Measurements from ENCODE around the gene SPATA25.
"Not testable (repeated sequence)": the region's sequence is repeated elsewhere in the genome, so short reads cannot be mapped to it uniquely, and the experiment has no call there.

Gene SPATA25

GRCh38 chr20:45892828-45893500 lies 5.5 kb upstream of the SPATA25 start:
- no peak for DNase-seq (ENCODE audit: low spot score)

- no peak for DNase-seq (ENCODE audit: low spot score)
These were observed 4.8 kb upstream of the SPATA25 start for GRCh38 chr20:45892049-45892825.

- peak; percentile 87 for DNase-seq (ENCODE audit: low spot score)
These were observed 3.9 kb upstream of the SPATA25 start, which contains the start of the genes CTSA and NEURL2 for GRCh38 chr20:45890985-45891983. Gene CTSA, plus strand, starts transcription at chr20:45891335. Its CDS starts 234 bp downstream, at chr20:45891569. Gene NEURL2, minus strand, starts transcription at chr20:45891208. Its CDS starts 217 bp downstream, at chr20:45890991.

GRCh38 chr20:45890077-45890984 lies 2.9 kb upstream of the SPATA25 start:
- DNase-seq (ENCODE audit: low spot score) = peak; percentile 74

- no peak for DNase-seq (ENCODE audit: low spot score)
These were observed 1.3 kb upstream of the SPATA25 start for GRCh38 chr20:45888681-45889080.

- DNase-seq (ENCODE audit: low spot score) = no peak
These were observed 654 bp downstream of the SPATA25 start for GRCh38 chr20:45886590-45887345.

GRCh38 chr20:45883100-45883469 lies 4.3 kb downstream of the SPATA25 start:
- no peak for DNase-seq (ENCODE audit: low spot score)

- no peak for DNase-seq (ENCODE audit: low spot score)
These were observed 4.8 kb downstream of the SPATA25 start for GRCh38 chr20:45882469-45883099.

- peak; percentile 97 for DNase-seq (ENCODE audit: low spot score)
These were observed 6.2 kb downstream of the SPATA25 start, which contains the start of gene ZSWIM1 for GRCh38 chr20:45880988-45881788. Gene ZSWIM1, plus strand, starts transcription at chr20:45881227. Its CDS starts 1,366 bp downstream, at chr20:45882593.

GRCh38 chr20:45878076-45878761 lies 9.2 kb downstream of the SPATA25 start:
- no peak for DNase-seq (ENCODE audit: low spot score)

GRCh38 chr20:45874576-45874975 lies 12.8 kb downstream of the SPATA25 start:
- no peak for DNase-seq (ENCODE audit: low spot score)

GRCh38 chr20:45874104-45874481 lies 13.3 kb downstream of the SPATA25 start:
- not testable (repeated sequence) for DNase-seq (ENCODE audit: low spot score)

- DNase-seq (ENCODE audit: low spot score) = no peak
These were observed 13.9 kb downstream of the SPATA25 start for GRCh38 chr20:45873409-45874103.

- no peak for DNase-seq (ENCODE audit: low spot score)
These were observed 14.8 kb downstream of the SPATA25 start for GRCh38 chr20:45872626-45873025.

- no peak for DNase-seq (ENCODE audit: low spot score)
These were observed 19.6 kb downstream of the SPATA25 start for GRCh38 chr20:45867819-45868176.

- DNase-seq (ENCODE audit: low spot score) = no peak
These were observed 20.1 kb downstream of the SPATA25 start for GRCh38 chr20:45867136-45867818.

- no peak for DNase-seq (ENCODE audit: low spot score)
These were observed 21.0 kb downstream of the SPATA25 start for GRCh38 chr20:45866454-45866853.

Measured in kidney capillary endothelial cell (primary cell).